GM19438 (cell line): ENCODE data around the gene MC3R.
A peak's percentile ranks its signal among the peaks of the same experiment; 100 is the strongest.

Experiments used
- ATAC-seq: cut with Tn5 transposase; IDR thresholded peaks from one replicate; pipeline ENCODE4 v1.9.1; 2021; ENCODE audit warnings: low read depth; ENCODE audit not compliant: unreplicated experiment

The MC3R gene

DNA sequence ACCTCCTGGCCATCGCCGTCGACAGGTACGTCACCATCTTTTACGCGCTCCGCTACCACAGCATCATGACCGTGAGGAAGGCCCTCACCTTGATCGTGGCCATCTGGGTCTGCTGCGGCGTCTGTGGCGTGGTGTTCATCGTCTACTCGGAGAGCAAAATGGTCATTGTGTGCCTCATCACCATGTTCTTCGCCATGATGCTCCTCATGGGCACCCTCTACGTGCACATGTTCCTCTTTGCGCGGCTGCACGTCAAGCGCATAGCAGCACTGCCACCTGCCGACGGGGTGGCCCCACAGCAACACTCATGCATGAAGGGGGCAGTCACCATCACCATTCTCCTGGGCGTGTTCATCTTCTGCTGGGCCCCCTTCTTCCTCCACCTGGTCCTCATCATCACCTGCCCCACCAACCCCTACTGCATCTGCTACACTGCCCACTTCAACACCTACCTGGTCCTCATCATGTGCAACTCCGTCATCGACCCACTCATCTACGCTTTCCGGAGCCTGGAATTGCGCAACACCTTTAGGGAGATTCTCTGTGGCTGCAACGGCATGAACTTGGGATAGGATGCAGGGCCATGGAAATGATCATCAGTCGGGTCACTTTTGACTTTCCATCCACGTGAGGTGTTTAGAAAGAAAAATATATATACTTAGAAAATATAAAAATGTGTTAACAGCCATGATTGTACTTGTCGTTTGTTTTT, 868 bp downstream of the MC3R start:
- peak; percentile 81 for ATAC-seq

DNA sequence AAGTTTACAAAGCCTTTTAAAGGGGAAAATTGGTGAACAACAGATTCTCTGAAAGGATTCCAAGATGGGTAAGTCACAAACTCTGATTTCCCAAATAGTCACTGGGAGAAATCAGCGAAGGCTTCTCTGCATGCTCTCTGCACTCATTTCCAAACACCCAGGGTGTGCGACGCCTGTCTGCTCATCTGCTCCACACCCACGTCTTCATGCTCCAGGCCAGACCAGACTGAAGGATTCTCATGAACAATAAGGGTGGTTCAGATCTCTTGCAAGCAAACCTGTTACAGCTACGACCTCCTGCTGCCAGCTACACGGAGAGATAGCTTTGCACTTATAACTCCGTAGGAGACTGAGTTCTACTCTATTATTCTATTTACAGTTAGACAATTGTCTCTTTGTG, 1.4 kb downstream of the MC3R start:
- ATAC-seq, result no peak

DNA sequence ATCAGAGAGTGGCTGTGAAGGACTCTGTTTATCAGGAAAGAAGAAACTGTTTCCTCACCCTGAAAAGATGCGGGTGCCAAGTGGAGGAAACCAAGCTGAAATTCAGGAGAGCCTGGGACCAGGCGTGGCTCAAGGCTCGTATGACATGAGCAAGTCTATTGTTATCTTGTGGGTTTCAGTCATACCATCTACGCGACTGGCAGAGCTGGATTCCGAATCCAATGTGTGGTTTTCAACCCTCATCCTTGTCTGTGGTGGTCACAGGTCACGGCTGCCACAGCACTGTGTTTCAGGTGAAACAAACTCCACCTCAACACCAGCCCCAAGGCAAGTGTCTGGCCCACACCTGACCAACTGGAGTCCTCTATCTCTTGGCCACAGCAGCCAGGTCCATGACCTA, 9.1 kb downstream of the MC3R start:
- ATAC-seq, result no peak

DNA sequence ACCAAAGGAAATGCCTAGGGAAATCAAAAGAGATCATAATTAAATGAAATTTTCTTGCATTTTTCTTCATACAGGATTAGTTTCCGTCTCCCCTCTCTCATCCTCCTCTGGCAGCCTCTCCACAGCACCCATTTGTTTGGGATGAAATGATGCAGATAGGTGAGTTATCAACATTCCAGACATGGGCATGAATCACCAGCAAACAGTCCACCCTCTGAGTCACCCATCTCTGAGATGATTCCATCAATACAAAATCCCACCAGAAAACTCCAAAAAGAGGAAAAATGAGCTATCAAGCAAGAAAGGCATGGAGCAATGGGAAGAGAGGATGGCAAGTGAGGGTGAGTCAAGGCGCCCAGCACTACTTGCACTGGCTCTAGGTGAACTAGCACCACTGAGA, 11.4 kb downstream of the MC3R start:
- no peak for ATAC-seq

DNA sequence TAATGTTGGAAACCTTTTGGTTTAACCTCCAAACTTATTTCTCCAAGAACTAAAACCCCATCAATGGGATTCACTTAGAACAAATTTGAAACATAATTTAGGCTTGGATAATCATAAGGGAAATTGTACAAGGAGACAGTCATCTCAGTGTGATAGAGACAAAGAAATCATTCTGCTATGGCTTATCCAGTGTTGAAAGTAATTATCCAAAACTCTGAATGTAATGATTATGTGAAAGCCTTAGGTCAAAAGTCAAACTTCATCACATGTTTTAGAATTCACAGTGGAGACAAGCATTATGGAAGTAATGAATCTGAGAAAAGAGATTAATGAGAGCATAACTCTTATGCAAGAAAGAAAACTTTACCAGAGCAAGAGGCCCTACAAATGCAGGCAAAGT, 20.0 kb downstream of the MC3R start:
- no peak for ATAC-seq

DNA sequence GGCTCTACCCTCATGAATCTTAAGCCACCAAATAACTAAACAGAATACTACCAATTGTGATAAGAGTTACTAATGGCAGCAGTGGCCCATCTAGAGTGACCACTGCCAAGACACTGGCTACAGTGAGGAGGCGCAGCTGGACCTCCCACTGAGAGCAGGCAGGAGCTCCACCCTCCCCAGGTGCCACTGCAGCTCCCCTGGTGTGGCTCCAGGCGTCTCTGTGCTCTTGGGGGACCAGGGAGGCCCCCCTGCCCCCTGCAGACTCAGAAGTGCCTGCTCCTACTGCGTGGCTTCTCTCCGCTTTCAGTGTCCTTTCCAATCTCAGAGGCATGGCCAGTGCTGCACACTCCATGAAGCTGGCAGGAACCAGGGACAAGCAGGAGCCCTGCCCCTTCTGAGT, 23.4 kb downstream of the MC3R start:
- ATAC-seq, result no peak

DNA sequence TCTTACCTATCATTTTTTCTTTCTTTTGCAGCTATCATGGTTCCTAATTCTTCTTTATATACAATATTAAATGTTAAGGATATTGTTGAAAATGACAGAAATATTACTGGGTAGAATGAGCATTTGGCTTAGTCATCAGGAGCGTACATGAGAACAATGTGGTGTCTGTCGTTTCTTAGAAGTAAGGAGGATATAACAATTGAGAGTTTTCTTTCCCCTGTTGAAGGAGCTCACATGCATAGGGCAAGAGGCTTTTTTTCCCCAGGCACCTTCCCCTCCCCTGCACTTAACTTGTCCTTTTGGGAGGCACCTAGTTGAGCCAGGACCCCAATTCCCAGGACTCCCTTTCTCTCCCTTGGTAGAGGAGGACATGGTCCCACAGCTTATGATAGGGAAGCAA, 25.0 kb downstream of the MC3R start:
- no peak for ATAC-seq

DNA sequence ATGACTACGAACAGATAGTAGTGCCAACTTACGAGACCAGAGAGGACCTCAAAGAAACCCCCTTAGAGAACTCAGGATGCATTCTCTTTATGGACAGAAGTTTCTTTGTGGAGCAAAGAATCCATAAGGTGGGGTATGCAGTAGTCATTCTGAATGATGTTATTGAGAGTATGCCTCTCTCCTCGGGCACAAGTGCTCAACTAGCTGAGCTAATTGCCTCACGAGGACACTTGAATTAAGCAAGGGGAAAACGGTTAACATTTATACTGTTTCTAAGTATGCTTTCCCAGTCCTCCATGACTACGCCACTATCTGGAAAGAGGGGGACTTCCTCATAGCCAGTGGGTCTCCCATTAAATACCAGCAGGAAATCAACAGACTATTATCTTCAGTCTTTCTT, 25.6 kb downstream of the MC3R start:
- ATAC-seq, result no peak

DNA sequence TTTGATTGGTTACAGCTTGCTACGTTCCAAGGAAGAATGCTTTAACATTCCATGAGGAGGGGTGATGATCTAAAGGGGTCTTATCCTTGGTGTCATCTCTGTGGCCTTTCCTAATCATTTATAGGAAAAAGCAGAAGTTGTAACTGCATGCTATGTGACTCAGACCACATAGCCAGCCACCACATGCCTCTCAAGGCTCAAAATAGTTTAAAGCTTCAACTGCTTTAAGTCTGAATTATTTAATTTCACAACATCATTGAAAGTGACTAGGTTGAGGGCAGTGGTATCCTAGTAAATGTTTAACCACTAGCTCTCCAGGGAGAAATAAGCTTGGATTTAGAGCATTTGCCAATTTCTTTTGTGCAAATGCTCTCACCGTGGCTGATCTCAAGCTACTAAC, 29.7 kb downstream of the MC3R start:
- no peak for ATAC-seq

DNA sequence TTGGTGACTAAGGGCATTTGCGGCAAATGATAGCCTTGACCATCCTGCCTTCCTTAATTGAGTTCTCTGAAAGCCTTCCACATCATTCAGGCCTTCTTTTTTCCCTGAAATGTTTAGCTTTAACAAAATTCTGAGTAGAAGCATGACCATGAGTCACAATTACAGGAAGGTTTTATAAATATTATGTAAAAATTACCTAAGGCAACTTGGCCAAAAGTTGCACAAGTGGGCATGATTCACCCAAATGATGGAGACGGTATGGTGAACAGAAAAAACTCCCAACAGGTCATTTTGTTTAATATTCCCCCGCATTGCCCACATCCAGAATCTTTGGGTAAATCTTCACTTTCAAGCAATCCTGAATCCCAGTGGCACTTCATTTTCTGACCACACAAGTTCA, 37.0 kb downstream of the MC3R start:
- no peak for ATAC-seq

DNA sequence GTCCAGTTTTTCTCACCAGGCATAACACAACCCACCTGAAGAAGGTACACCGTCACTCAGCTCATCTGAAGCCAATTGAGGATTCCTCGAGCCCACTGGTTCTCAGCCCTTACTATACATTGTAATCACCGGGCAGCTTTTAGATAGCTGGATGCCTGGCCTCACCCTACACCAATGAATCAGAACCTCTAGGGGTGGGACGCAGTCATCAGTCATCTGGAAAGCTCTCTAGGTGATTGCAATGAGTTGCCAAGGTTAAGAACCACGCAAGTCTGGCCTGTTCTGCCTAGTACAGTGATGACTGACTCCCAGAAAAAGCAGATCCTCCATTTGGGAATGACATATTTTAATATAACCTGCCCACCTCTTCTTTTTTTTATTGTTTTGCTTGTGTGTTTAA, 41.1 kb downstream of the MC3R start:
- no peak for ATAC-seq

DNA sequence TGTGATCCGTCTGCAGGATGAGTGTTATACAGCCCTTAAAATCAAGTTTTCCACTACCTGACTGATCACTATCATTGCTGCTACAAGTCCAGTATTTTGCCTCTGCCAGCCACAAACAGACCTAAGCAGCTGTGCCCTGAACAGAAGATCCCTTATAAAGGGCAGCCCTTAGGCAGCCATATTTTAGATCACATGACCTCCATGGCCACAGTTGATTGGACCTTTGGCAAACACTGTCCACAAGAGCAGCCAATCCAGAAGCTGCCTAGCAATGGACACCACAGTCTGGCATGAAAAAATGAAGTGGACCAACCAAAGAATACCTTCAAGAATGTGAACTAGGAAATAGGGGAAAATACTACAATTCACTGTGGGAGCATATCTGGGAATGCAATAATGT, 50.8 kb downstream of the MC3R start:
- ATAC-seq, result no peak
